A549 (cell line): ENCODE results near the gene NCR2. TPM values are rescaled to one million over a fixed set of nuclear protein-coding genes. Genes with fewer than 3 reads are reported as not detected.

ENCODE experiments used
- ATAC-seq, 2 experiments: fragments of 200-7000 bp in 1 of 2; fragments of >200 bp in 1 of 2; cut with Nextera tagmentation in 1 of 2; cut with Tn5 transposase in 1 of 2; 3 replicates each; pipeline versions ENCODE4 v1.8.0 to v1.9.1; 2018 to 2020; ENCODE audit warnings: mild to moderate bottlenecking in 1 of 2, moderate library complexity in 1 of 2
- CTCF ChIA-PET: fragments of 300-600 bp; sonication (Branson Sonifier 250); formaldehyde crosslinking; extraction: SDS; loops from one replicate; lab custom pipeline; 2021; ENCODE audit warnings: antibody characterized with exemption, inconsistent platforms; lab: Yijun Ruan, JAX
- POLR2A ChIA-PET: fragments of 350-600 bp; formaldehyde crosslinking; extraction: SDS; loops from one replicate; lab custom pipeline; 2021; ENCODE audit warnings: antibody characterized with exemption, inconsistent platforms; lab: Yijun Ruan, JAX
- DNase-seq, 2 experiments: peaks; one replicate each; pipeline versions ENCODE4 v3.0.0 to v3.0.0-alpha.2; 2011 to 2016; ENCODE audit warnings: low read depth in 1 of 2, low spot score in 1 of 2
- FAIRE-seq: peaks from 2 replicates; lab custom pipeline; 2011; peaks lifted over from hg19 to GRCh38; lab: Jason Lieb, UNC
- H3K27ac ChIP-seq, 2 experiments: fragments of >200 bp; sonication (Bioruptor Twin); formaldehyde crosslinking; 3 replicates each; pipeline ENCODE4 v1.5.1; 2016 to 2017
- H3K4me1 ChIP-seq: fragments of >200 bp; sonication (Bioruptor Twin); formaldehyde crosslinking; 3 replicates; pipeline ENCODE4 v1.6.1; 2016
- H3K4me2 ChIP-seq: fragments of >200 bp; sonication (Bioruptor Twin); formaldehyde crosslinking; 3 replicates; pipeline ENCODE4 v1.6.1; 2016
- H3K4me3 ChIP-seq: fragments of >200 bp; sonication (Bioruptor Twin); formaldehyde crosslinking; 3 replicates; pipeline ENCODE4 v1.5.1; 2016
- H3K9me3 ChIP-seq: fragments of >200 bp; sonication (Bioruptor Twin); formaldehyde crosslinking; 3 replicates; pipeline ENCODE4 v1.6.1; 2016
- ATOH8 ChIP-seq: fragments of 250-450 bp; sonication (Bioruptor Pico); IDR thresholded peaks from 2 replicates; pipeline ENCODE4 v1.5.0; 2020; ENCODE audit warnings: low read depth, mild to moderate bottlenecking, moderate library complexity
- BHLHE40 ChIP-seq: IDR thresholded peaks from 2 replicates; pipeline ENCODE4 v1.6.1; 2012; ENCODE audit warnings: low read depth, low read length, inconsistent platforms
- CBX2 ChIP-seq: fragments of 200-600 bp; sonication (generic); IDR thresholded peaks from 2 replicates; pipeline ENCODE4 v1.6.1; 2016; ENCODE audit warnings: low read depth, mild to moderate bottlenecking, borderline replicate concordance
- CBX8 ChIP-seq: fragments of 200-600 bp; sonication (generic); IDR thresholded peaks from 2 replicates; pipeline ENCODE4 v1.6.1; 2016
- CEBPB ChIP-seq, 2 experiments: fragments of >200 bp in 1 of 2; sonication (Bioruptor Twin) in 1 of 2; formaldehyde crosslinking in 1 of 2; IDR thresholded peaks; 2 replicates each; pipeline ENCODE4 v1.6.1; 2012 to 2016
- CHD2 ChIP-seq: fragments of 150-350 bp; IDR thresholded peaks from 2 replicates; pipeline ENCODE4 v1.6.1; 2014; ENCODE audit warnings: low read length; ENCODE audit not compliant: partially characterized antibody
- CHD4 ChIP-seq: fragments of 200-600 bp; sonication (generic); IDR thresholded peaks from 2 replicates; pipeline ENCODE4 v1.6.1; 2016; ENCODE audit warnings: antibody characterized with exemption, mild to moderate bottlenecking, borderline replicate concordance
- EHF ChIP-seq: fragments of 250-450 bp; sonication (Bioruptor Pico); IDR thresholded peaks from 2 replicates; pipeline ENCODE4 v1.5.0; 2020; ENCODE audit warnings: mild to moderate bottlenecking
- EHMT2 ChIP-seq: fragments of 200-600 bp; sonication (generic); IDR thresholded peaks from 2 replicates; pipeline ENCODE4 v1.6.1; 2016; ENCODE audit warnings: antibody characterized with exemption, low read depth, mild to moderate bottlenecking, moderate library complexity
- EP300 ChIP-seq, 2 experiments: fragments of >200 bp; sonication (Bioruptor Twin); formaldehyde crosslinking; IDR thresholded peaks; 2 replicates in 1 of 2; 3 replicates in 1 of 2; pipeline ENCODE4 v1.6.1; 2016 to 2017
- FOSL2 ChIP-seq, 2 experiments: fragments of 450-650 bp in 1 of 2; fragments of >200 bp in 1 of 2; sonication (Bioruptor Twin) in 1 of 2; formaldehyde crosslinking; IDR thresholded peaks; 2 replicates each; pipeline versions ENCODE4 v1.5.0 to v1.6.1; 2016 to 2020; ENCODE audit warnings: mild to moderate bottlenecking in 1 of 2, moderate library complexity in 1 of 2
- FOXS1 ChIP-seq: fragments of 250-450 bp; sonication (Bioruptor Pico); IDR thresholded peaks from 2 replicates; pipeline ENCODE4 v1.5.0; 2020; ENCODE audit warnings: mild to moderate bottlenecking, moderate library complexity
- HOXB13 ChIP-seq: fragments of 250-450 bp; sonication (Bioruptor Pico); IDR thresholded peaks from 2 replicates; pipeline ENCODE4 v1.5.0; 2020; ENCODE audit warnings: low read depth, mild to moderate bottlenecking, moderate library complexity
- HOXB5 ChIP-seq: fragments of 250-450 bp; sonication (Bioruptor Pico); IDR thresholded peaks from 2 replicates; pipeline ENCODE4 v1.5.0; 2020; ENCODE audit warnings: mild to moderate bottlenecking, moderate library complexity
- JUN ChIP-seq, 2 experiments: fragments of >200 bp; sonication (Bioruptor Twin); formaldehyde crosslinking; IDR thresholded peaks; 2 replicates in 1 of 2; 3 replicates in 1 of 2; pipeline ENCODE4 v1.6.1; 2016 to 2017
- KDM5A ChIP-seq: fragments of 200-600 bp; sonication (generic); IDR thresholded peaks from 2 replicates; pipeline ENCODE4 v1.6.1; 2016; ENCODE audit warnings: antibody characterized with exemption, mild to moderate bottlenecking
- MAZ ChIP-seq: fragments of 150-350 bp; IDR thresholded peaks from 2 replicates; pipeline ENCODE4 v1.6.1; 2014; ENCODE audit warnings: antibody characterized with exemption, low read depth, low read length, borderline replicate concordance
- MYC ChIP-seq: IDR thresholded peaks from 2 replicates; pipeline ENCODE4 v1.6.1; 2012; ENCODE audit warnings: mild to moderate bottlenecking, inconsistent platforms, low read length, improper control_type of control experiment, borderline replicate concordance
- NFE2L2 ChIP-seq: fragments of 150-350 bp; conservative IDR thresholded peaks from 2 replicates; pipeline ENCODE4 v1.6.1; 2014; ENCODE audit warnings: low read length
- NR3C1 ChIP-seq: fragments of >200 bp; sonication (Bioruptor Twin); formaldehyde crosslinking; IDR thresholded peaks from 3 replicates; pipeline ENCODE4 v1.6.1; 2017
- POLR2AphosphoS2 ChIP-seq: conservative IDR thresholded peaks from 2 replicates; pipeline ENCODE4 v1.6.1; 2012; ENCODE audit warnings: low read length, improper control_type of control experiment, inconsistent platforms
- RAD21 ChIP-seq, 2 experiments: fragments of >200 bp in 1 of 2; sonication (Bioruptor Twin) in 1 of 2; formaldehyde crosslinking in 1 of 2; IDR thresholded peaks in 1 of 2; conservative IDR thresholded peaks in 1 of 2; 2 replicates in 1 of 2; 3 replicates in 1 of 2; pipeline ENCODE4 v1.6.1; 2012 to 2018; ENCODE audit warnings: inconsistent platforms in 1 of 2
- SMC3 ChIP-seq: fragments of >200 bp; sonication (Bioruptor Twin); formaldehyde crosslinking; IDR thresholded peaks from 3 replicates; pipeline ENCODE4 v1.6.1; 2018; ENCODE audit warnings: inconsistent platforms
- SREBF2 ChIP-seq: fragments of 450-650 bp; IDR thresholded peaks from 2 replicates; pipeline ENCODE4 v1.6.1; 2014; ENCODE audit warnings: mild to moderate bottlenecking, moderate library complexity
- ZC3H11A ChIP-seq: fragments of 450-650 bp; IDR thresholded peaks from 2 replicates; pipeline ENCODE4 v1.6.1; 2014; ENCODE audit warnings: antibody characterized with exemption, mild to moderate bottlenecking
- ZFP36 ChIP-seq: fragments of 450-650 bp; IDR thresholded peaks from 2 replicates; pipeline ENCODE4 v1.6.1; 2014; ENCODE audit warnings: borderline replicate concordance; ENCODE audit not compliant: partially characterized antibody
- ZNF302 ChIP-seq: fragments of 250-450 bp; sonication (Bioruptor Pico); IDR thresholded peaks from 2 replicates; pipeline ENCODE4 v1.9.0; 2021; ENCODE audit warnings: inconsistent platforms, mild to moderate bottlenecking, moderate library complexity
- WGBS: methylation state at CpG from one replicate; pipeline ENCODE4 v1.1.6; 2017; ENCODE audit errors: missing lambda C conversion rate; 5-methylcytosine and 5-hydroxymethylcytosine counted together
- polyA plus RNA-seq, 4 experiments: library from polyadenylated mRNA; depleted of rRNA in 3 of 4; stranded (reverse); fragments of >200 nt; fragmentation: RNase III in 1 of 4; extraction: RNeasy Plus Mini Kit Qiagen cat#74134 plus additional on column Dnase treatment in 1 of 4; gene quantifications; 2 replicates in 3 of 4; 3 replicates in 1 of 4; pipeline ENCODE4 v1.2.3, GENCODE V29; 2011 to 2017
- TF ChIP-seq, protein P1 (sequence below): IDR thresholded peaks from 2 replicates; pipeline ENCODE4 v1.6.1; 2012
- TF ChIP-seq, protein P2 (sequence below): IDR thresholded peaks from 2 replicates; pipeline ENCODE4 v1.6.1; 2012
- TF ChIP-seq, protein P3 (sequence below): fragments of 450-650 bp; IDR thresholded peaks from 2 replicates; pipeline ENCODE4 v1.6.1; 2014; ENCODE audit warnings: antibody characterized with exemption
- TF ChIP-seq, protein P4 (sequence below): fragments of >200 bp; sonication (Bioruptor Twin); formaldehyde crosslinking; IDR thresholded peaks from 3 replicates; pipeline ENCODE4 v1.5.1; 2016
- TF ChIP-seq, protein P5 (sequence below): fragments of 200-600 bp; sonication (generic); IDR thresholded peaks from 2 replicates; pipeline ENCODE4 v1.6.1; 2016; ENCODE audit warnings: antibody characterized with exemption, mild to moderate bottlenecking, moderate library complexity

Gene NCR2
- polyA plus RNA-seq, 2 of the 4 experiments (the other 2 are of a cell fraction): not detected

GRCh38 chr6:41318654-41319565, 16.5 kb upstream of the NCR2 start:
- ATAC-seq: peak; percentile 88 to 94
- TF ChIP-seq FOXS1 (CRISPR knock-in tag): no peak
- no peak for TF ChIP-seq MYC
- no peak for TF ChIP-seq HOXB5 (CRISPR knock-in tag)
- TF ChIP-seq, protein P1, sequence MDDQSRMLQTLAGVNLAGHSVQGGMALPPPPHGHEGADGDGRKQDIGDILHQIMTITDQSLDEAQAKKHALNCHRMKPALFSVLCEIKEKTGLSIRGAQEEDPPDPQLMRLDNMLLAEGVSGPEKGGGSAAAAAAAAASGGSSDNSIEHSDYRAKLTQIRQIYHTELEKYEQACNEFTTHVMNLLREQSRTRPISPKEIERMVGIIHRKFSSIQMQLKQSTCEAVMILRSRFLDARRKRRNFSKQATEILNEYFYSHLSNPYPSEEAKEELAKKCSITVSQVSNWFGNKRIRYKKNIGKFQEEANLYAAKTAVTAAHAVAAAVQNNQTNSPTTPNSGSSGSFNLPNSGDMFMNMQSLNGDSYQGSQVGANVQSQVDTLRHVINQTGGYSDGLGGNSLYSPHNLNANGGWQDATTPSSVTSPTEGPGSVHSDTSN: 0 out of 2 replicates have a peak, but pooled peaks have one; percentile 31
- TF ChIP-seq MAZ: no peak
- TF ChIP-seq KDM5A: no peak
- no peak for TF ChIP-seq HOXB13
- TF ChIP-seq EHF (CRISPR knock-in tag): no peak
- no peak for TF ChIP-seq JUN (IDR thresholded peaks at IDR 0.05)
- no peak for TF ChIP-seq CBX2
- TF ChIP-seq SMC3: peak; percentile 55
- TF ChIP-seq CBX8: no peak
- no peak for TF ChIP-seq EHMT2
- TF ChIP-seq ZC3H11A: no peak
- TF ChIP-seq ZNF302: no peak
- TF ChIP-seq, protein P2, sequence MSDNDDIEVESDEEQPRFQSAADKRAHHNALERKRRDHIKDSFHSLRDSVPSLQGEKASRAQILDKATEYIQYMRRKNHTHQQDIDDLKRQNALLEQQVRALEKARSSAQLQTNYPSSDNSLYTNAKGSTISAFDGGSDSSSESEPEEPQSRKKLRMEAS: peak; percentile 54; the same call in 1 of the 2 replicates
- TF ChIP-seq CHD4: no peak
- no peak for TF ChIP-seq CEBPB (IDR thresholded peaks at IDR 0.05)
- TF ChIP-seq, protein P3, sequence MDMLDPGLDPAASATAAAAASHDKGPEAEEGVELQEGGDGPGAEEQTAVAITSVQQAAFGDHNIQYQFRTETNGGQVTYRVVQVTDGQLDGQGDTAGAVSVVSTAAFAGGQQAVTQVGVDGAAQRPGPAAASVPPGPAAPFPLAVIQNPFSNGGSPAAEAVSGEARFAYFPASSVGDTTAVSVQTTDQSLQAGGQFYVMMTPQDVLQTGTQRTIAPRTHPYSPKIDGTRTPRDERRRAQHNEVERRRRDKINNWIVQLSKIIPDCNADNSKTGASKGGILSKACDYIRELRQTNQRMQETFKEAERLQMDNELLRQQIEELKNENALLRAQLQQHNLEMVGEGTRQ: no peak
- TF ChIP-seq, protein P4, sequence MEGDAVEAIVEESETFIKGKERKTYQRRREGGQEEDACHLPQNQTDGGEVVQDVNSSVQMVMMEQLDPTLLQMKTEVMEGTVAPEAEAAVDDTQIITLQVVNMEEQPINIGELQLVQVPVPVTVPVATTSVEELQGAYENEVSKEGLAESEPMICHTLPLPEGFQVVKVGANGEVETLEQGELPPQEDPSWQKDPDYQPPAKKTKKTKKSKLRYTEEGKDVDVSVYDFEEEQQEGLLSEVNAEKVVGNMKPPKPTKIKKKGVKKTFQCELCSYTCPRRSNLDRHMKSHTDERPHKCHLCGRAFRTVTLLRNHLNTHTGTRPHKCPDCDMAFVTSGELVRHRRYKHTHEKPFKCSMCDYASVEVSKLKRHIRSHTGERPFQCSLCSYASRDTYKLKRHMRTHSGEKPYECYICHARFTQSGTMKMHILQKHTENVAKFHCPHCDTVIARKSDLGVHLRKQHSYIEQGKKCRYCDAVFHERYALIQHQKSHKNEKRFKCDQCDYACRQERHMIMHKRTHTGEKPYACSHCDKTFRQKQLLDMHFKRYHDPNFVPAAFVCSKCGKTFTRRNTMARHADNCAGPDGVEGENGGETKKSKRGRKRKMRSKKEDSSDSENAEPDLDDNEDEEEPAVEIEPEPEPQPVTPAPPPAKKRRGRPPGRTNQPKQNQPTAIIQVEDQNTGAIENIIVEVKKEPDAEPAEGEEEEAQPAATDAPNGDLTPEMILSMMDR: peak; percentile 74
- no peak for TF ChIP-seq ZFP36
- TF ChIP-seq POLR2AphosphoS2: no peak
- no peak for TF ChIP-seq NR3C1
- TF ChIP-seq BHLHE40: peak; percentile 40; the same call in 1 of the 2 replicates
- TF ChIP-seq, protein P5, sequence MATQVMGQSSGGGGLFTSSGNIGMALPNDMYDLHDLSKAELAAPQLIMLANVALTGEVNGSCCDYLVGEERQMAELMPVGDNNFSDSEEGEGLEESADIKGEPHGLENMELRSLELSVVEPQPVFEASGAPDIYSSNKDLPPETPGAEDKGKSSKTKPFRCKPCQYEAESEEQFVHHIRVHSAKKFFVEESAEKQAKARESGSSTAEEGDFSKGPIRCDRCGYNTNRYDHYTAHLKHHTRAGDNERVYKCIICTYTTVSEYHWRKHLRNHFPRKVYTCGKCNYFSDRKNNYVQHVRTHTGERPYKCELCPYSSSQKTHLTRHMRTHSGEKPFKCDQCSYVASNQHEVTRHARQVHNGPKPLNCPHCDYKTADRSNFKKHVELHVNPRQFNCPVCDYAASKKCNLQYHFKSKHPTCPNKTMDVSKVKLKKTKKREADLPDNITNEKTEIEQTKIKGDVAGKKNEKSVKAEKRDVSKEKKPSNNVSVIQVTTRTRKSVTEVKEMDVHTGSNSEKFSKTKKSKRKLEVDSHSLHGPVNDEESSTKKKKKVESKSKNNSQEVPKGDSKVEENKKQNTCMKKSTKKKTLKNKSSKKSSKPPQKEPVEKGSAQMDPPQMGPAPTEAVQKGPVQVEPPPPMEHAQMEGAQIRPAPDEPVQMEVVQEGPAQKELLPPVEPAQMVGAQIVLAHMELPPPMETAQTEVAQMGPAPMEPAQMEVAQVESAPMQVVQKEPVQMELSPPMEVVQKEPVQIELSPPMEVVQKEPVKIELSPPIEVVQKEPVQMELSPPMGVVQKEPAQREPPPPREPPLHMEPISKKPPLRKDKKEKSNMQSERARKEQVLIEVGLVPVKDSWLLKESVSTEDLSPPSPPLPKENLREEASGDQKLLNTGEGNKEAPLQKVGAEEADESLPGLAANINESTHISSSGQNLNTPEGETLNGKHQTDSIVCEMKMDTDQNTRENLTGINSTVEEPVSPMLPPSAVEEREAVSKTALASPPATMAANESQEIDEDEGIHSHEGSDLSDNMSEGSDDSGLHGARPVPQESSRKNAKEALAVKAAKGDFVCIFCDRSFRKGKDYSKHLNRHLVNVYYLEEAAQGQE: no peak
- no peak for TF ChIP-seq NFE2L2
- no peak for TF ChIP-seq SREBF2
- TF ChIP-seq ATOH8 (CRISPR knock-in tag): no peak
- peak; percentile 78 to 83 for TF ChIP-seq RAD21 (conservative IDR thresholded peaks at IDR 0.05 in 1 of 2, IDR thresholded peaks at IDR 0.05 in 1 of 2)
- TF ChIP-seq EP300 (IDR thresholded peaks at IDR 0.05): no peak
- no peak for TF ChIP-seq CHD2
- no peak for TF ChIP-seq FOSL2 (IDR thresholded peaks at IDR 0.05)
- no peak for TF ChIP-seq FOSL2 (CRISPR knock-in tag; IDR thresholded peaks at IDR 0.05)

More at GRCh38 chr6:41318654-41319565, 16.5 kb upstream of the NCR2 start:
- Histone ChIP-seq H3K9me3 (no peaks in the 10 kb centered on the region), H3K4me3 (peak overlapping the region; percentile 33; the same call in 1 of the 3 replicates), H3K4me2 (peak overlapping the region; percentile 81), H3K4me1 (peaks cover 18% of the 10 kb centered on the region), H3K27ac (peak overlapping the region; percentile 39 to 80; a peak in 4 of 6 replicates)
- ChIA-PET POLR2A (no interaction called here), CTCF (interaction anchor here (0.6 to 6.8 kb wide), 12 partner anchors 9 to 364 kb away, joined by 3 to 92 read pairs (median 6); no protein-coding TSS in a partner anchor)
- FAIRE-seq (no peak), DNase-seq (peak; percentile 48 to 81)
- 43% methylated on average over 28 of the region's 33 CpGs for WGBS
